GM10847 (cell line): ENCODE measurements around the gene ZSWIM5.

Experiments used
- POLR2A ChIP-seq: IDR thresholded peaks from 2 replicates; pipeline ENCODE4 v1.6.1; 2011; ENCODE audit not compliant: insufficient read length; ENCODE audit errors: extremely low read depth

Gene ZSWIM5

DNA sequence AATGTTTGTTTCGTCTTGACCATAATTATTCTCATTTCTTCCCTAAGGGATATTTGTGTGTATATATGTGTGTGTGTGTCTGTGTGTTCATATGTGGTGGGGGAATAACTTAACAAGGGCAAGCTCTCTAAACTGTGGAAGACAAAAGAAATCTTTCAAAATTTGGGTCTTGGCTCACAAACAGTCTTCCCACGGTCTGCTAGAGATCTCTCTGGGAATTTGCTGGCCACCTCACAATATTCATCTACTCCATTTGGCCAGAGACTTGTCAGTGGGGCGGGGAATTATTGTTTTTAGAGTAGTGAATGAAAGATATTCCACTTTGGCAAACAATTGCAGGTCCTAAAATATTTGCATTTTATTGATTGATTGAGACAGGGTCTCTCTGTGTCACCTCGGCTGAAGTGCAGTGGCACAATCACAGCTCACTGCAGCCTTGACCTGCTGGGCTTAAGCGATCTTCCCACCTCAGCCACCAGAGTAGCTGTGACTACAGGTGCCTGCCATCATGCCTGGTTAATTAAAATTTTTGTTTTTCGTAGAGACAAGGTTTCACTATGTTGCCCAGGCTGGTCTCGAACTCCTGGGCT is 212.0 kb downstream of the ZSWIM5 start:
- TF ChIP-seq POLR2A = no peak

- no peak for TF ChIP-seq POLR2A
Observed at GRCh38 chr1:44988531-44989156, 217.8 kb downstream of the ZSWIM5 start.

- TF ChIP-seq POLR2A = no peak
Observed at GRCh38 chr1:44985747-44986359, 220.6 kb downstream of the ZSWIM5 start.

DNA sequence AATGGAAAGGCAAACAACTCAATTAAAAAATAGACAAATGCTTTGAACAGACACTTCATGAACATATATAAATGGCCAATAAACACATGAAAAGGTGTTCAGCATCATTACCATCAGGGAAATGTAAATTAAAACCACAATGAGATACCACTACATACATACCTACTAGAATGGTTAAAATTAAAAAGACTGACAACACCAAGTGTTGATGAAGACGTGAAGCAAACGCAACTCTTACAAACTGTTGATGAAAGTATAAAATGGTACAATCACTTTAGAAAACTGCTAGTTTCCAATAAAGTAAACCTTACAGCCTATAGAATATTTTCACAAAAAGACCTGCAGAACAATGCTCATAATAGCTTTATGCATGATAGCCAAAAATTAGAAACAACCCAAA is 230.2 kb downstream of the ZSWIM5 start:
- TF ChIP-seq POLR2A = no peak

GRCh38 chr1:44973645-44974044 is 232.8 kb downstream of the ZSWIM5 start:
- TF ChIP-seq POLR2A = no peak

GRCh38 chr1:44970317-44970716 is 236.1 kb downstream of the ZSWIM5 start:
- no peak for TF ChIP-seq POLR2A
